Measurements from ENCODE around the gene USP37. TPM values are rescaled to one million over a fixed set of nuclear protein-coding genes. Genes with fewer than 3 reads are reported as not detected.
A peak's percentile ranks its signal among the peaks of the same experiment; 100 is the strongest.

USP37 gene
- total RNA-seq, 1 donor from 2014 or later = 19.4 TPM

DNA sequence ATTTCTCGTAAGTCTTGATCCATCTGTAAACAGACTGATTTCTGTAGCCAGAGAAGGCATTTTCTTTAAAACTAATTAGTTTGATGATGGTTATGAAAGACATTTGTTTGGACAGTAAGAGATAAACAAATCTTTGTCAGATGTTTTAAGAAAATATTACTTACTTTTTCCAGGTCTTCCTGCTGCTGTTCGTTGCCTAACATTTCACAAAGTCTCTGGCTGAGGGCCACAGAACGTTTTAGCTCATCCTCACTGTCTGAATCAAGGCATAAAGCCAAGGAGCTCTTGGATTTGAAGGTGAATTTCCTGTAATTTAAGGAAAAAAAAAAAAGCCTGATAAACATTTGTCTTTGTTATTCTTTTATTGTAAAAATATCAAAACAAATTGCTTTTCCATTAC is 91.5 kb downstream of the USP37 start:
- no peak for DNase-seq

DNA sequence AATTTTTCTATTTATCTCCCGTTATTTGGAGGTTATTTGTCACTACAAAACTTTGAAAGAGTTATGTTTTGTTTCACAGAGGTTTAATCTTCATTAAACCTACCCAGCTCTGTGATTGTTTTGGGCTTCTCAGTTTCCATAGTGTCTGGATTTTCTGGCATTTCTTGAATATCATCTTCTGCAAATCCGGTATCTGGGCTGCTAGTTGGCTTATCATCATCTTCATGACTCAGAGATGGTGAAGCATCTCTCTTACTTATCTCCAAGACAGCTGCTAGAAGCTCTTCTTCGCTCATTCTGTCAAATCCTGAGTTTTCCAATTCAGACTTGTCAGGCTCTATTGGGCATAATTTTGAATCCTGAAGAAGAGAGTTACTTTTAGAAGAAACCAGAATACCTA is 93.6 kb downstream of the USP37 start:
- no peak for DNase-seq

DNA sequence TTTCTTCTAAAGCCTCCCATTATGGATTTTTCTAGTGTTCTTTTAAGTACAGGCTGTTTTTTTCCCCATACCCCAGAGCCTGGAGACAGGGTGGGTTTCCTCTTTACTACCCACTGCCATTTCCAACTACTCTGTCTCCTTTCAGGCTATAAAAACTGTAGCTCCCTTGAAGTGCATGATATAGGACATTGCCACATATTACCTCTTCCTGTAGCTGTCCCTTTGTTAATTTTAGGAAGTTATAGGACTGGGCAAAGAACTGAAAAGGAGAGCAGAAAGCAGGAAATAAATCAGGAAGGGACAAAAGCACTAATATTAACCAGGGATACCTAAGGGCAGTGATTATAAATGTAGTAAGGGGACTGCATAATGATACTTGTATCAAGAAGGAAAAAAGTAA is 95.2 kb downstream of the USP37 start:
- DNase-seq = no peak

DNA sequence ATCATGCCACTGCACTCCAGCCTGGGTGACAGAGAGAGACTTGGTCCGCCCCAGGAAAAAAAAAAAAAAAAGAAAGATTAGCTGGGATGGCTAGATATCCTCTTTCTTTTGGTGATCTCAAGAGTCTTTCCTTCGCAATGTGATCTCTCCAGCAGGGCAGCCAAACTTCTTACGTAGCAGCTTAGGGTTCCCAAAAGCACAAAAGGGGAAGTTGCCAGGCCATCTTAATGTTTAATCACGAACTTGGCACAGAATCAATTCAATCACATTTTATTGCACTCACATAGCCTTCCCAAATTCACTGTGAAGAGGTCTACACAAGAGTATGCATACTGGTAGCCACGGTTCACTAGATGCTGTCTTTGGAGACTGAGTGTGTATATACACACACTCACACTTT is 96.2 kb downstream of the USP37 start:
- no peak for DNase-seq

DNA sequence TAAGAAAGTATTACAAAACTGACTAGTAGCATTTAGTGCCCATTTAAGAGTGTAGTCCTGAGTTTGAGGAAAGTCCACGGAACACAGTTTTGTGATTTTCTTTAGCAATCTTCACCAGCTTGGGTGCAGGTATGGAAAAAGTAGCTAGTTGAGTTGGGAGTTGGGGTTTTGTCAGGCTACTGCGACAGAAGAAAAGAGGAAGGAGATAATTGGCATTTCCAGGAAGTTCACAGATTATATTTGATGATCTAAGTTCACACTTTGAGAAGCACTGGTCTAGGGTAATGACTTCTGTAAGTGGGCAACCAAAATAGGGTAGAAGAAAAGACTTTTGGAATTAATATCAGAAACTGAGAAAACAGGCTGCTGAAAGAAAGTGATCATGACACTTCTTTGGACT is 97.1 kb downstream of the USP37 start:
- DNase-seq = no peak

DNA sequence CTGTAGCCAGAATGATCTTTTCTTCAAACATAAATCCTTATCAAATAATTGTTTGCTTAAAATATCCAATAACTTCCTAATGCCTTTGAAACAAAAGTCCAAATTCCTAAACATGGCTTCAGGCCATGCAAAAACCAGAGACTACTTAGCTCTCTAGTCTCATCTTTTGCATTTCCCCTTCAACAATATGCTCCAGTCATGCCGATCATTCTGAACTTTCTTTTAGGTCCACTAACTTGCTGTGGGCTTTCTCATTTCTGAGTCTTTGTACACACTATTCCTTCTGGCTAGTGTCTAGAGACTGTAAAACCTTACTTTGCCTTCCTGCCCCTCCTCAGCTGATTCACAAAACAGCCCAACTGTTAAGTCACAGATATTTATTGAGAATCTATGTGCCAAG is 97.7 kb downstream of the USP37 start:
- DNase-seq = no peak

DNA sequence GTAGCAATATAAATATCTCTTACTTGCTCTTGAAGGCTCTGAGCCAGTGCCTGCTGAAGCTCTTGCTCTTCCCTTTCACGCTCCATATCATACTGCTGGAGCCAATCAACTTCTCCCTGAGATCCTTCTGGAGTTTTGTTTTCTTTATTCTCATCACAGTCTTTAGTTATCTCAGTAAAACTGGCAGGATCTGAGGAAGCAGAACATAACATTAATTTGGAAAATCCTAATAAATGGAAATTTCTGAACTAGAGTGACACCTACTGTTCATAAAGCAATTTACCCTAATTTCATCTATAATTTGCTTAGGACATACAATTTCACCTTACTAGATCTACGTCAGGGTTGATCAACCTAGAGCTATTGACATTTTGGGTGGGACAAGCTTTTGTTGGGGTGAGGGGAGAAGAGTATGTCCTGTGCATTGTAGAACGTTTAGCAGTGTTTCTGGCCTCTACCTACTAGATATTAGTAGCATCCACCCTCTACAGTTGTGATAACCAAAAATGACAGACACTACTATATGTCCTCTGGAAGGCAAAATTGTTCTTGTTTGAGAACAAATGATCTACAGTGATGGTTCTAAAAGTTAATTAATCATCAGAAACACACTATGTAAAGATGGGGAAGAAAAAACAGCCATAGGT is 102.0 kb downstream of the USP37 start:
- peak; percentile 56 for DNase-seq

DNA sequence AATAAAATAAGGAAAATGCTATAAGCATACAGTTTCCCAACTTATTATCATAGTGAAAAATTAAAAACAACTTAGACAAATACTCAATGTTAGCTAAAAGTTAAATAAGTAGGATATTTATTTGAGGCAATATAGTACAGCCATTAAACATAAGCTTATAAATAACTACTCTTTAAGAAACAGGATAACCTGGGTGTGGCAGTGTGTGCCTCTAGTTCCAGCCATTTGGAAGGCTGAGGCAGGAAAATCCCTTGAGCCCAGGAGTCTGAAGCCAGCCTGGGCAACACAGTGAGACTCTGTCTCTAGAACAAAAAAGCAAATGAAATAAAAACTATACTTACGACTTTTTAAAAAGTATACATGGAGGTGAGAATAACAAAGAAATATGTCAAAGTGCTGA is 109.6 kb downstream of the USP37 start:
- DNase-seq = no peak

DNA sequence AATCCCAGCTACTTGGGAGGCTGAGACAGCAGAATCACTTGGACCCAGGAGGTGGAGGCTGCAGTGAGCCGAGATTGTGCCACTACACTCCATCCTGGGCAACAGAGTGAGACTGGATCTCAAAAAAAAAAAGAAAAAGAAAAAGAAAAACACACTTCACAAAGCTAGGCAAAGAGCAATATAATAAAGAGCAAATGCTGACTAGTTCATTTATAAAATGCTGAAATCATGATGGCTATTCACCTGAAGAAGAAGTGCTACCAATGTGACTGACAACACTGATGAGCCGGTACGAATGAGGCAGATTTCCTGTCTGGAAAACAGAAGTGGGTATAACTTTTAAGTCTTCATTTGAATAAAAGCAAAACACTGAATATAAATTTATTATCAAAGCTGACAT is 111.3 kb downstream of the USP37 start:
- DNase-seq = no peak

DNA sequence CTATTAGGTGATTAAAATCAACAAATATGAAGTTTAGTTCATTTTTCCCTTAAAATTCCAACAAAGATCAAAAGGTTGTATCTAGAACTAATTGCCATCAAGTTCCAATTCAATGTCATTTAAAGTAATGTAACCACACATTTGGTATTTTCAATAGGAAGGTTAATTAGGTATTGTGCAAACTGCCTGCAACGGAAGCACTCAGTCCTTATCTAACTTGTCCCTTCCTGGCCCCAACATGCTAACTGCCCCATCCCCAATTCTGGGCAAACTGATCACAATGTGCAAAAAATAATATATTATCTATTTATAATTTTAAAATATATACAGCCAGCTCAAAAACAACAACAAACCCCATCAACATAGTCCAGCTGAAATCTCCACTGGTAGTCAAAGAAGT is 116.1 kb downstream of the USP37 start:
- DNase-seq = peak; percentile 12

DNA sequence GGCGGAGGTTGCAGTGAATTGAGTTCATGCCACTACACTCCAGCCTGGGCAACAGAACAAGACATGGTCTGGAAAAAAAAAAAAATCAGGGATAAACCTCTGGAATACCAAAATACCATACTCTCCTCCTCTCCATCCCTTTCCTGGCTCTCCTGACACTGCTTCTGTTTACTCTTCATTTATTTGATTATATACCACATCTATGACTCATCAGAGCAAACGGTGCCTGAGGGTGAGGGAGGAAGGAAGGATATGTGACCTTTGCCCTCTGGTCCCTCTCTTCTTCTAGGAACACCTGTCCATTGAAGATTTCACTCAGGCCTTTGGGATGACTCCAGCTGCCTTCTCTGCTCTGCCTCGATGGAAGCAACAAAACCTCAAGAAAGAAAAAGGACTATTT is 119.2 kb downstream of the USP37 start:
- DNase-seq = peak; percentile 58

DNA sequence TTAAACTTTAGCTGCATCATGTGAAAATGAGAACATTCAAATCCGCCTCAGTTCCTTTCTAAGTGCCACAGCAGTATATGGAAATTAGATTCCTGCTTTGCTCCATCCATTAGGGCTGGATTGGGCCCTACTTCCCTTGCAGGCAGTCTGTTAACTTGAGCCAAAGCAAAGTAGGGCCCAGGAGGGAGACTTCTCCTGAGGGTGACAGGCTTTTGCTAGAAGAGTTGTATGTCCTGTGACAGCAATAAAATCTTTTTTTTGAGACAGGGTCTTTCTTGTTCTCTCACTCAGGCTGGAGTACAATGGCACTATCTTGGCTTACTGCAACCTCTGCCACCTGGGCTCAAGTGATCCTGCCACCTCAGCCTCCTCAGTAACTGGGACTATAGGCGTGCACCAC is 121.1 kb downstream of the USP37 start:
- DNase-seq = no peak

DNA sequence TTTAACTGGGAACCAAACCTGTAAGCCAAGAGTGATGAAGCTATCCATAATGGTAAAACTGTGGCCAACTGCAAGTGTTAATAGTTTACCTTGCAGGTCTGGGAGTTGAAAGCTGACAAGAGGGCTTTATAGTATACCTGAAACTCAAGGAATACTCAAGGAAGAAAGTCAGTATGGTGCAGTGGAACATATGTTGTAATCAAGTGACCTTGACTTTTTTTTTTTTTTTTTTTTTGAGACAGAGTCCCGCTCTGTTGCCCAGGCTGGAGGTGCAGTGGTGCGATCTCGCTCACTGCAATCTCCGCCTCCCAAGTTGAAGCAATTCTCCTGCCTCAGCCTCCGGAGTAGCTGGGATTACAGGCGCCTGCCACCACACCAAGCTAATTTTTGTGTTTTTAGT is 121.6 kb downstream of the USP37 start:
- no peak for DNase-seq

DNA sequence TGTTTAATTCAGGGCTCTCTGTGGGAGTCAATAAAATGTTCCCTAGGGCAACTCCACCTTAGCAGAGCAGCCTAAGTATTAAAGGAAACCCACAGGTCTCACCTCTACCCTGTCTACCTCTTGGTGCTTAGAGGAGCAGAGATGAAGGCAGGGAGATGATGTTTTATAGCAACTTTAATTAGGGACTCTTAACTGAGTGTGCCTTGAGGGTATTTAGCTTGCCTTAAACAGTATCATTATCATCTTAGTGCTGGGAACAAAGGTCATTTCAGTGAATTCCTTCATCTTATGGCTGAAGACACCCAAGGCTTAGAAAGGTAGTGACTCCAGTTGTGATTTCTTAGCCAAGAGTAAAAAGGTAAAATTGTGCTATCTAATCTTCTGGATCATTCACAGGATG is 122.5 kb downstream of the USP37 start:
- no peak for DNase-seq

DNA sequence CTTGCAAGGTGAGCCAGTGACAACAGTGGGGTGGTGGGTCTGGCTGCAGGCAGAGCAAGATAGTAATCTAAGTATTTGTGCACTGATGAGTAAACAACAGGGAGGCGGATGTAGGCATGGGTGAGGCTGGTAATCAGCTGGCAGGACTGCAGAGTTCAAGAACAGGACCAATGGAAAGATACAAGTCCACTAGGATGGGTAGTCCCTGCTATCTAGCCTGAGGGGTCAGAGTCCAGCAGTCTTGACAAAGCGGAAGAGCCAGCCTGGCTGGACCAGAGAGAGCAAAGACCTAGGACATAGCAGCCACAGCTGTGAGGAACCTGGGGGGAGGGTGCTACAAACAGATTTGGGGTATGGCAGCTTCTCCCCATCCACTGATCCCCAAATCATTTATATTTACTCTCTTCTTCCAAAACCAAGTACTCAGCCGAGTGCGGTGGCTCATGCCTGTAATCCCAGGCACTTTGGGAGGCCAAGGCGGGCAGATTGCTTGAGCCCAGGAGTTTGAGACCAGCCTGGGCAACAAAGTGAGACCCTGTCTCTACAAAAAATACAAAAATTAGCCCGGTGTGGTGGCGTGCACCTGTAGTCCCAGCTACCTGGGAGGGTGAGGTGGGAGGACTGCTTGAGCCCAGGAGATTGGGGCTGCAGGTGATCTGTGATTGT is 123.3 kb downstream of the USP37 start:
- no peak for DNase-seq

DNA sequence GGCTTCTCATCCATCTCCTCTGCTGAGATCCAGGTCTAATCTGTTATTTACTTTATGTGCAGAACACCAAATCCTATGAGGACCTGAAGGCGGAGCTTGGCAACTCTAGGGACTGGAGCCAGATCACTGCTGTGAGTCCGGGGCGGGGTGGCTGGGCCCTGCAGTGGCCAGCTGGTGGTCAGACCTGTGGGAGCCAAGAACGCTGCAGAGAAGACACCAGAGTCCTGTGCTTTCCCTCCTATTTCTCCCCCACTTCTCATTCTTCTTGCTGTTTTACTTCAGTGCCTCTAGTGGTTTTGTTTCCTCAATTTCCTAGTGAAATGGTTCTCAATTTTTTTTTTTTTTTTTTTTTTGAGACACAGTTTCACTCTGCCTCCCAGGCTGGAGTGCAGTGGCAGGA is 129.6 kb downstream of the USP37 start:
- DNase-seq = no peak

DNA sequence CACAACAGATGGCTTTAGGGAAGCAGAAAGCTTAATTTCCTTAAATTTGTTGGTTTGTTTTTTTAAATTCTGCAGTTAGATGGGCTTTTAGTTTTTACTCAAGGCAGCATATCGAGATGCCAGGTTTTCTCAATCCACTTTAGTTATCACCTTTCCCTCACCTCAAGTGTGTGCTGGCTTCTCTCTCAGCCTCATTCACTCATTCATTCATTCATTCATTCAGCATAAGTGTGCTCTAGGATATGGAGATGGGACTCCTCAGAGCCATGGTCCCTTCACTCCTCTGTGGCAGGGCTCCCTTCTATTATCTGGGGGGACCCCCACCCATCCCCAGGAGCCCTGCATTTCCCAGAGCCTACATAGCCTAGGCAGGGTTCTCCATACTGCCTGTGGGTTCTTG is 130.2 kb downstream of the USP37 start:
- no peak for DNase-seq

DNA sequence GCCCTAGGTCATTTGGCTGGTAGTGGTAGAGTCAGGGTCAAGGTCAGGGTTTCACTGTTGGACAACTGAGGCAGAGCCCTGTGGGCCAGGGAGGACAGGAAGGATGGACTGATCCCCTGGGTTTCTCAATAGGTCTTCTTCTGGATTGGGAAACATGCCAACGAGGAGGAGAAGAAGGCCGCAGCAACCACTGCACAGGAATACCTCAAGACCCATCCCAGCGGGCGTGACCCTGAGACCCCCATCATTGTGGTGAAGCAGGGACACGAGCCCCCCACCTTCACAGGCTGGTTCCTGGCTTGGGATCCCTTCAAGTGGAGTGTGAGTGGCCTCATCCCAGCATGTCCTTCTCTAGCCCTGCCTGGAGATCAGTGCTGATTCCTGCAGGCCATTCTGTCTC is 131.2 kb downstream of the USP37 start:
- DNase-seq = no peak

DNA sequence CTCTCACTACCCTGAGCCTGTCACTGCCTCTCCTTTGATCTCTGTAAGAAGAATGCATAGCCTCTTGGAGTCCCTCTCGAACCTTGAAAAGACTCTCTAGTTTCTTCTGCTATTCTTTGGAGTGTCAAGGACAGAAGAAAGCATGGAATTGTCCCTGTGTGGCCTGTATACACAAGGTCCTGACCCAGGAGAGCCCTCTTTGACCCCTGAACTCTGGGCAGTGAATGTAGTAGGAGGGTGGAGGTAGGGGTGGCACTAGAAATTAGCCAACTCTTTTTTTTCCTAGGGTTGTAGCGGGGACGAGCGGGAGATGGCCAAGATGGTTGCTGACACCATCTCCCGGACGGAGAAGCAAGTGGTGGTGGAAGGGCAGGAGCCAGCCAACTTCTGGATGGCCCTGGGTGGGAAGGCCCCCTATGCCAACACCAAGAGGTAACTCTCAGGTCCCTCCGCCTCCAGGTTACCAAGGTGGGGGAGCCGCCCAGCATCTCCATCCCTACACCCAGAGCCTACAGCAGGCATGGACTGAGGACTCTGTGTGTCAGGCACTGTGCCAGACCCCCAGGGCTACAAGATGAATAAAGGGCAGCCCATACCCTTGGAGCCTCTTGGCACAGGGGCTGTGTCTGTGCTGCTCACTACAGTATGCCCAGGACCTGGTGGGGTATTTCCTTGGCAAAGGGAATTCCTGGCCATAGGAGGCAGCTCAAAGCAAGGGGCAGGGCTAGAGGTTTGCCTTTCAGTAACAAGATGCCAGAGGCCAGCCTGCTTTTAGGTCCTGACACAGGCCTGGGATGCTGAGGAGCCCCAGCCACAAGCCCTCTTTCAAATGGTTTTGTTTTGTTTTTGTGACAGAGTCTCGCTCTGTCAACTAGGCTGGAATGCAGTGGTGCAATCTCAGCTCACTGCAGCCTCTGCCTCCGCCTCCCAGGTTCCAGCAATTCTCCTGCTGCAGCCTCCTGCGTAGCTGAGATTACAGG is 132.9 kb downstream of the USP37 start:
- DNase-seq = no peak

DNA sequence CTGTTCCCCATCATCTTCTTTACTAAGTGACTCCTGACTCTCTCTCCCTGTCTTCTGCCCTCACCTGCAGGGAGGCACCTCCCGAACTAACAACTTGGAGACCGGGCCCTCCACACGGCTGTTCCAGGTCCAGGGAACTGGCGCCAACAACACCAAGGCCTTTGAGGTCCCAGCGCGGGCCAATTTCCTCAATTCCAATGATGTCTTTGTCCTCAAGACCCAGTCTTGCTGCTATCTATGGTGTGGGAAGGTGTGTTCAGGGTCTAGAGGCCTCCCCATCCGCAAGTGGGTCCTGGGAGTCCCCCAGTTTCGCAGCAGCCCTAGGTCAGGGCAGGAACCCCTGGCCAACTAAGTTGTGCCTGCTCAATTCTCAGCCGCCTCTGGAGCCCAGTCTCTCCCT is 133.7 kb downstream of the USP37 start:
- DNase-seq = no peak

DNA sequence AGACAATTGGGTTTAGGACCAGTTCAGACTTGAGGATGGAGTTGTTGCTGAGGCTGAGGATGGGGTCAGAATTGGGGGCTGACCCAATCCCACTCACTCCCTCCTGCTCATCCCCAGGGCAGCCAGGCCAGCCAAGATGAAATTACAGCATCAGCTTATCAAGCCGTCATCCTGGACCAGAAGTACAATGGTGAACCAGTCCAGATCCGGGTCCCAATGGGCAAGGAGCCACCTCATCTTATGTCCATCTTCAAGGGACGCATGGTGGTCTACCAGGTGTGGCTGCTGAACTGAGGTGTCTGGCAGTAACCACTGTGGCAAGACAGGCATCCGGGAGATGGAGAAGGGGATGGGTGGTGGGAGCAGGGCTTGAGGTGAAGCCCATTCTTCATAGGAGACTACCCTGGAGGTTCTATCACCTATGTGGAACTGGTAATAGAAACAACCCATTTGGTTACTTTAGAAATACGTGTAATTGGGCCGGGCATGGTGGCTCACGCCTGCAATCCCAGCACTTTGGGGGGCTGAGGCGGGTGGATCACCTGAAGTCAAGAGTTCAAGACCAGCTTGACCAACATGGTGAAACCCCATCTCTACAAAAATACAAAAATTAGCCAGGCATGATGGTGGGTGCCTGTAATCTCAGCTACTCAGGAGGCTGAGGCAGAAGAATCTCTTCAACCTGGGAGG is 135.3 kb downstream of the USP37 start:
- DNase-seq = no peak

DNA sequence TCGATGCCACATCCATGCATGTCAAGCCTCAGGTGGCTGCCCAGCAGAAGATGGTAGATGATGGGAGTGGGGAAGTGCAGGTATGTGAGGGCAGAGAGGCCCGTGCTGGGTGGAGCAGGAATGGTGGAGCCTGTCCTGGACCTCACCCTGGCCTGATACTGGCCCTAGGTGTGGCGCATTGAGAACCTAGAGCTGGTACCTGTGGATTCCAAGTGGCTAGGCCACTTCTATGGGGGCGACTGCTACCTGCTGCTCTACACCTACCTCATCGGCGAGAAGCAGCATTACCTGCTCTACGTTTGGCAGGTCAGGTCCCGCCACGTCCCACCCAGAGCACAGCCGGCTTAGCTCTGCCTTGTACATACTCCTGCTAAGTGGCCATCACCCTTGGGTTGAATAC is 136.3 kb downstream of the USP37 start:
- no peak for DNase-seq

DNA sequence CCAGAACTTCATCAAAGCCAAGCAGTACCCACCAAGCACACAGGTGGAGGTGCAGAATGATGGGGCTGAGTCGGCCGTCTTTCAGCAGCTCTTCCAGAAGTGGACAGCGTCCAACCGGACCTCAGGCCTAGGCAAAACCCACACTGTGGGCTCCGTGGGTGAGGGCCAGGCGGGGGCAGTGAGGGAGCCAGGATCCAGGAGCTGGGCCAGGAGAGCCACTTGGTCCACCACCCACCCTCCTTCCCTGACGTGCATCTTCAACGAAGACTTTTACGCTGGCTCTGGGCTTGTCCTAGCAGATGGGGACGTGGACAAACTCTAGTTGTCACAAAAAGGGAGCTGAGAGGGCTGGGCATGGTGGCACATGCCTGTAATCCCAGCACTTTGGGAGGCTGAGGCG is 137.4 kb downstream of the USP37 start:
- no peak for DNase-seq

Measured in dermis blood vessel endothelial cell (primary cell).